ENCODE measurements around the gene TEX29. TPM values are rescaled to one million over a fixed set of nuclear protein-coding genes. Genes with fewer than 3 reads are reported as not detected.

The TEX29 gene
- total RNA-seq, 1 experiment from 2014 or later = 0.45 TPM

- Histone ChIP-seq H3K4me3 (ENCODE audit: low read depth, low read length, poor library complexity, severe bottlenecking) (no peak overlapping the region), H3K27me3 (replicated peaks; ENCODE audit: insufficient read depth, low read depth, low read length, poor library complexity) (no peaks in the 10 kb centered on the region), H3K9me3 (ENCODE audit: low read depth, low read length, poor library complexity, severe bottlenecking) (no peaks in the 10 kb centered on the region), H3K4me1 (ENCODE audit: insufficient read depth, low read length, poor library complexity, severe bottlenecking) (no peaks in the 10 kb centered on the region), H3K36me3 (ENCODE audit: insufficient read depth, low read length, poor library complexity, severe bottlenecking) (peaks cover 18% of the 10 kb centered on the region), H3K27ac (ENCODE audit: low read depth, low read length, poor library complexity, severe bottlenecking) (no peak overlapping the region)
- DNase-seq (ENCODE audit: low spot score) = no peak
- BruUV-seq (replicated peaks) = no TSS peak
- intact Hi-C loops (cut with micrococcal nuclease; ENCODE audit: unreplicated experiment) = no loop called here
- POLR2A ChIA-PET (ENCODE audit: low non-redundant PET) = no interaction called here
- no peak for TF ChIP-seq CTCF (conservative IDR thresholded peaks at IDR 0.05; ENCODE audit: low read depth, low read length)
- no peak for TF ChIP-seq EZH2 (IDR thresholded peaks at IDR 0.05; ENCODE audit: borderline replicate concordance, low read depth, low read length, poor library complexity, severe bottlenecking)
- CTCF ChIA-PET = no interaction called here
Observed at GRCh38 chr13:111275382-111275781, 45.1 kb upstream of the TEX29 start.

- POLR2A ChIA-PET (ENCODE audit: low non-redundant PET) = no interaction called here
- intact Hi-C loops (cut with micrococcal nuclease; ENCODE audit: unreplicated experiment) = no loop called here
Observed at GRCh38 chr13:111275995-111276618, 44.3 kb upstream of the TEX29 start.

GRCh38 chr13:111278258-111278657 lies 42.2 kb upstream of the TEX29 start:
- BruUV-seq (replicated peaks) = no TSS peak
- DNase-seq (ENCODE audit: low spot score) = no peak
- intact Hi-C loops (cut with micrococcal nuclease; ENCODE audit: unreplicated experiment) = no loop called here
- Histone ChIP-seq H3K4me1 (ENCODE audit: insufficient read depth, low read length, poor library complexity, severe bottlenecking) (no peaks in the 10 kb centered on the region), H3K4me3 (ENCODE audit: low read depth, low read length, poor library complexity, severe bottlenecking) (no peak overlapping the region), H3K9me3 (ENCODE audit: low read depth, low read length, poor library complexity, severe bottlenecking) (no peaks in the 10 kb centered on the region), H3K27me3 (replicated peaks; ENCODE audit: insufficient read depth, low read depth, low read length, poor library complexity) (no peaks in the 10 kb centered on the region), H3K36me3 (ENCODE audit: insufficient read depth, low read length, poor library complexity, severe bottlenecking) (peaks cover 26% of the 10 kb centered on the region), H3K27ac (ENCODE audit: low read depth, low read length, poor library complexity, severe bottlenecking) (no peak overlapping the region)
- POLR2A ChIA-PET (ENCODE audit: low non-redundant PET) = no interaction called here
- TF ChIP-seq EZH2 (IDR thresholded peaks at IDR 0.05; ENCODE audit: borderline replicate concordance, low read depth, low read length, poor library complexity, severe bottlenecking) (no peak), CTCF (conservative IDR thresholded peaks at IDR 0.05; ENCODE audit: low read depth, low read length) (no peak)
- CTCF ChIA-PET = no interaction called here

More at GRCh38 chr13:111275995-111276618, 44.3 kb upstream of the TEX29 start:
- CTCF ChIA-PET = no interaction called here
- no TSS peak for BruUV-seq (replicated peaks)
- H3K4me3 ChIP-seq (ENCODE audit: low read depth, low read length, poor library complexity, severe bottlenecking) = no peak overlapping the region
- H3K27ac ChIP-seq (ENCODE audit: low read depth, low read length, poor library complexity, severe bottlenecking) = no peak overlapping the region
- TF ChIP-seq EZH2 (IDR thresholded peaks at IDR 0.05; ENCODE audit: borderline replicate concordance, low read depth, low read length, poor library complexity, severe bottlenecking) = no peak
- TF ChIP-seq CTCF (conservative IDR thresholded peaks at IDR 0.05; ENCODE audit: low read depth, low read length) = no peak
- H3K36me3 ChIP-seq (ENCODE audit: insufficient read depth, low read length, poor library complexity, severe bottlenecking) = peaks cover 22% of the 10 kb centered on the region
- no peaks in the 10 kb centered on the region for H3K9me3 ChIP-seq (ENCODE audit: low read depth, low read length, poor library complexity, severe bottlenecking)
- H3K27me3 ChIP-seq (replicated peaks; ENCODE audit: insufficient read depth, low read depth, low read length, poor library complexity) = no peaks in the 10 kb centered on the region
- H3K4me1 ChIP-seq (ENCODE audit: insufficient read depth, low read length, poor library complexity, severe bottlenecking) = no peaks in the 10 kb centered on the region
- no peak for DNase-seq (ENCODE audit: low spot score)
